GM10248 (cell line): ENCODE data around the gene TPRN.
A peak's percentile ranks its signal among the peaks of the same experiment; 100 is the strongest.

Experiments used
- CTCF ChIA-PET: fragments of 300-600 bp; sonication (Branson Sonifier 250); formaldehyde crosslinking; extraction: SDS; loops from one replicate; lab custom pipeline; 2021; ENCODE audit warnings: antibody characterized with exemption; lab: Yijun Ruan, JAX
- POLR2A ChIA-PET: fragments of 350-650 bp; sonication (Branson Sonifier 250); formaldehyde crosslinking; extraction: SDS; loops from one replicate; lab custom pipeline; 2020; ENCODE audit warnings: antibody characterized with exemption; lab: Yijun Ruan, JAX
- DNase-seq: peaks from one replicate; pipeline ENCODE4 v3.0.0; 2012; ENCODE audit errors: extremely low spot score
- TF ChIP-seq, protein P1 (sequence below): IDR thresholded peaks from 2 replicates; pipeline ENCODE4 v1.5.1; 2012; ENCODE audit warnings: mild to moderate bottlenecking, low read depth; ENCODE audit errors: extremely low read depth, missing control alignments, control extremely low read depth

The TPRN gene

DNA sequence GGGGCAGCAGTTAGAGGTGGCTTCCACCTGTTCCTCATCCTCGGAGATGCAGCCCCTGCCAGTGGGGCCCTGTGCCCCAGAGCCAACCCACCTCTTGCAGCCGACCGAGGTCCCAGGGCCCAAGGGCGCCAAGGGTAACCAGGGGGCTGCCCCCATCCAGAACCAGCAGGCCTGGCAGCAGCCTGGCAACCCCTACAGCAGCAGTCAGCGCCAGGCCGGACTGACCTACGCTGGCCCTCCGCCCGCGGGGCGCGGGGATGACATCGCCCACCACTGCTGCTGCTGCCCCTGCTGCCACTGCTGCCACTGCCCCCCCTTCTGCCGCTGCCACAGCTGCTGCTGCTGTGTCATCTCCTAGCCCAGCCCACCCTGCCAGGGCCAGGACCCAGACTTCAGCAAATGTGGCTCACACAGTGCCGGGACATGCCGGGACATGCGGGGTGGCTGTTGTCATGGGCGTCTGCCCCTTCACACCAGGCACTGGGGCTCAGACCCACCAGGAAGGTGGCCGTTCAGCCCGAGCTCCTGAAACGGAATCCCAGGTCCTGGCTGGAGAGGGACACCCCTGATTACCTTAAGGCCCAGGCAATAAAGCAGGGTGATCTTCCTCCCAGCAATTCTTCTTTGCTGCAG, 25.3 kb upstream of the TPRN start:
- TF ChIP-seq, protein P1, sequence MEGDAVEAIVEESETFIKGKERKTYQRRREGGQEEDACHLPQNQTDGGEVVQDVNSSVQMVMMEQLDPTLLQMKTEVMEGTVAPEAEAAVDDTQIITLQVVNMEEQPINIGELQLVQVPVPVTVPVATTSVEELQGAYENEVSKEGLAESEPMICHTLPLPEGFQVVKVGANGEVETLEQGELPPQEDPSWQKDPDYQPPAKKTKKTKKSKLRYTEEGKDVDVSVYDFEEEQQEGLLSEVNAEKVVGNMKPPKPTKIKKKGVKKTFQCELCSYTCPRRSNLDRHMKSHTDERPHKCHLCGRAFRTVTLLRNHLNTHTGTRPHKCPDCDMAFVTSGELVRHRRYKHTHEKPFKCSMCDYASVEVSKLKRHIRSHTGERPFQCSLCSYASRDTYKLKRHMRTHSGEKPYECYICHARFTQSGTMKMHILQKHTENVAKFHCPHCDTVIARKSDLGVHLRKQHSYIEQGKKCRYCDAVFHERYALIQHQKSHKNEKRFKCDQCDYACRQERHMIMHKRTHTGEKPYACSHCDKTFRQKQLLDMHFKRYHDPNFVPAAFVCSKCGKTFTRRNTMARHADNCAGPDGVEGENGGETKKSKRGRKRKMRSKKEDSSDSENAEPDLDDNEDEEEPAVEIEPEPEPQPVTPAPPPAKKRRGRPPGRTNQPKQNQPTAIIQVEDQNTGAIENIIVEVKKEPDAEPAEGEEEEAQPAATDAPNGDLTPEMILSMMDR = no peak
- CTCF ChIA-PET = interaction anchor here (0.8 to 6.9 kb wide), 15 partner anchors 7 to 179 kb away, joined by 3 to 92 read pairs (median 5); partner anchors contain the start of genes ANAPC2, NDOR1, NPDC1 and SSNA1
- DNase-seq = no peak
- POLR2A ChIA-PET = no interaction called here

DNA sequence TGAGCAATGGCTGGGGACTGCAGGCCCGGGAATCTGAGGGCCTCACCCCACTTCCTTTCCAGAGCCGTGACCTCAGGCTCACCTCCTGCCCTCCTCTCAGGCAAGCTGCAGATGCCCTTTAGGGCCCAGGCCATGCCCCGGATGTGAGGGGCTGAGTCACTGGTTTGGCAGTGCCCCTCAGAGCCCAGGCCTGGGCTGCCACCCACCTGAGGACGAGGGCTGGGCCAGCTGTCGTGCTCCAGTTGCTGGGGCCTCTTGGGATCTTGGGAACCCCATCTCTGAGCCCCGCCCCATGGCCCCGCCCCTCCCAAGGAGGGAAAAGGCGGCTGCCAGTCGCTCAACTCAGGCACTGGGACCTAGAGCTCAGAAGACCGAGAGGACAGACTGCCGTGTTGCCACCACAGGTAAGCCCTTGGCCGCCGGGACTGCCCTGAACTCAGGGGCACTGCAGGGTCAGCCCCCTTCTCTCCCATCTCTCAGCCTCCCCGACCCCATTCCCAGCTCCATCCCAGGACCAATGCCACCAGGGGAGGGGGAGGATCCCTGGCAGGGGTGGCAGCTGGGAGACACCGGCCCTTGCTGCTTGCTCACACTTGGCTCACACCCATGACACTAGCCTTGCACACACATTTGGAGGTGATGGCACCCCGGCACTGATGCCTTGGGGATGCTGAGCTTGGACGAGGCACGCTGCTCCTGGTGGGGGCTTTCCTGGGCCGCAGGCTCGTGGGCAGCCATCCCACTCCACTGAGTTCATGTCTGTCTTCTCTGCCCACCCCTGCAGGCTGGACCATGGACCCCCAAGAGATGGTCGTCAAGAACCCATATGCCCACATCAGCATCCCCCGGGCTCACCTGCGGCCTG, 24.5 kb upstream of the TPRN start, which contains the start of gene CYSRT1:
CYSRT1 (plus strand) TSS at position 345 of the 865 bp plus-strand sequence; CDS start at position 793, 448 bp downstream.
- DNase-seq = no peak
- POLR2A ChIA-PET = interaction anchor here (0.6 to 2.8 kb wide), 2 partner anchors 16 to 277 kb away, joined by 6 to 24 read pairs; partner anchors contain the start of gene TUBB4B
- TF ChIP-seq, protein P1 = no peak
- CTCF ChIA-PET = interaction anchor here (0.8 to 6.9 kb wide), 6 partner anchors 12 to 179 kb away, joined by 3 to 92 read pairs (median 5); partner anchors contain the start of genes ANAPC2, NDOR1, NPDC1 and SSNA1

DNA sequence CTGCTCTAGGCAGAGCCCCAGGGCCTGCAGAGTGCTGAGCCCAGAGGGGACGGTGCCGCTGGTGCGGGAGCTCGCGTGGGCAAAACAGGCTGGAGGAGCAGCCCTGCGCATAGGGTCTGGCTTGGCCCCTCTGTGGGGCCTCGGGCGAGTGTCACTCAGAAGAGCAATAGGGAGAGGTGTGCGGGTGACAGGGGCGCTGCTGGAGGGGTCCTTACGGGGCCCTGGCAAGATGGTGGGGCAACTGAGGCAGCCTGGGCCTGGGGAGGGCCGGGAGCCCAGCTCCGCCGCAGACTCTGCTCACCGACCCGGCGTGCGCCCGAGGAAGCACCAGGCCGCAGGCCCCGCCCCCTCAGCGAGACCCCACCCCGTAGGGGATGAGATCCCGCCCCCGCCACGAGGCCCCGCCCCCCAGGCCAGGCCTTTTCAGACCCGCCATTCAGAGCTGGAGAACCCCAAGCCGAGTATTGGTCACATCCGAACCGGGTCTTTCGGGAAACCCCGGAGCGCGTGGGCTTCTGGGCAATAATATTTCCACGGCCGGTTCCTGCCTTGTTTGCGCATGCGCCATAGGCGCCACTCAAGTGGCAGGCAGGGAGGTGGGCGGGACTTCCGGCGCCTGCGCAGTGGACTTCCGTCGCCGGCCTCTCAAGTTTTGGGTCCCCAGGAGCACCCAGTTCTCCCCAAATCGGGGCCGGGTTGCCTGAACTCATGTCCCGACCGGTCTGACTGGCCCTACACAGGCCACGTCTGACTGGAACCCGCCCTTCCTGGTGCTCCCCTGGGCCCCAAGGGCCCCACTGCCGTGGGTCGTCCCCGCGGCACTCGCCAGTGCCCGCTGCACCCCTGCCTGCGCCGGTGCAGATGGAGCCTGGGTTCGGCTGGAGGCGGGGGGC, 22.8 kb upstream of the TPRN start:
- ChIA-PET POLR2A (interaction anchor here (0.6 to 2.8 kb wide), 8 partner anchors 13 to 73 kb away, joined by 3 to 24 read pairs (median 4); partner anchors contain the start of genes ANAPC2, SSNA1, TPRN and TUBB4B), CTCF (interaction anchor here (0.9 to 6.9 kb wide), 11 partner anchors 13 to 177 kb away, joined by 3 to 92 read pairs (median 6); partner anchors contain the start of genes ANAPC2, MAN1B1, NPDC1 and SSNA1)
- TF ChIP-seq, protein P1 = no peak
- DNase-seq = peak; percentile 98

DNA sequence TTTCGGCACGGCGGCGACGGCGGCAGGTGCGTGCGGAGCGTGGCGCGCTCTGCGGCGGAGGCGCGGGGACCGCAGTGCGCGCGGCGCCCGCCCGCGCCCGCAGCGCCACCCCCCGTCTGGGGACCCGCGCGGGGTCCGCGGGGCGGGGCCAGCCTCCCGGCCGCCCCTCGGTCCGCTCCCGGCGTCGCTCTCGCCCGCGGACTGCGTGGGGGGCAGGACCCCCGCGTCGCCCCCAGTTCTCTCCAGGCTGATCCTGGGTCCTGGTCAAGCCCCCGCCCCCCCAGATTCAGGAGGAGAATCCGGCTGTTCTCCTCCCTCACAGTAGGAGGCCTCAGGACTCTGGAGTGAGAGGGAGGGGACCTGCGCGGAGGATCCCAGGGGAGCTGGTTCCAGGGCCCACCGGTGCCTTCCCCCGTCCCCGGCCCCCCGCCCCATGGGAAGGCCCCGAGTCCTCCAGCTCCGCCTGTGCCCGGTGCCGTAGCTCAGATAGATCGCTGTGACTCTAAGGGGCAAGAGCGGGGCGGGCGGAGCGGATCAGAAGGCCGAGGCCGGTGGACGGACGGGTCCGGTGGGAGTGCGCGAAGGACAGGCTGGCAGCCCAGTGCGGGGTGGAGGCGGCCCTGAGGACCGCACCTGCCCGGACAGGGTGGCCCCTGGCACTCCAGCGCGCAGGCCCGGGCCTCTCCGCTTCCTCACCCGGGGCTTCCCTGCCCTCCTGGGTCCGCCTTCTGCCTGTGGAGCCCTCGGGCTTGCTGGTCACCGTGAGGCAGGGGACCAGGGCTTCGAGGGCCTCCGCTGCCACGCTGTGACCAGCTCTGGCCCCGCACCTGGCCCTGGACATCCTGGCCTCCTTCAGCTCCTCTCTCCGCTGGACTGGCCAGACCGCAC, 21.9 kb upstream of the TPRN start, which contains the start of gene RNF208:
RNF208 (minus strand) TSS at position 51 of the 888 bp plus-strand sequence. CDS start 1,028 bp downstream, outside the sequence.
- ChIA-PET CTCF (interaction anchor here (0.9 to 6.9 kb wide), 8 partner anchors 12 to 156 kb away, joined by 3 to 92 read pairs (median 6); partner anchors contain the start of genes ANAPC2, MAN1B1, SSNA1 and TUBB4B), POLR2A (interaction anchor here (0.6 to 2.8 kb wide), 5 partner anchors 14 to 22 kb away, joined by 3 to 24 read pairs (median 4); partner anchors contain the start of genes TPRN and TUBB4B)
- TF ChIP-seq, protein P1 = no peak
- no peak for DNase-seq

DNA sequence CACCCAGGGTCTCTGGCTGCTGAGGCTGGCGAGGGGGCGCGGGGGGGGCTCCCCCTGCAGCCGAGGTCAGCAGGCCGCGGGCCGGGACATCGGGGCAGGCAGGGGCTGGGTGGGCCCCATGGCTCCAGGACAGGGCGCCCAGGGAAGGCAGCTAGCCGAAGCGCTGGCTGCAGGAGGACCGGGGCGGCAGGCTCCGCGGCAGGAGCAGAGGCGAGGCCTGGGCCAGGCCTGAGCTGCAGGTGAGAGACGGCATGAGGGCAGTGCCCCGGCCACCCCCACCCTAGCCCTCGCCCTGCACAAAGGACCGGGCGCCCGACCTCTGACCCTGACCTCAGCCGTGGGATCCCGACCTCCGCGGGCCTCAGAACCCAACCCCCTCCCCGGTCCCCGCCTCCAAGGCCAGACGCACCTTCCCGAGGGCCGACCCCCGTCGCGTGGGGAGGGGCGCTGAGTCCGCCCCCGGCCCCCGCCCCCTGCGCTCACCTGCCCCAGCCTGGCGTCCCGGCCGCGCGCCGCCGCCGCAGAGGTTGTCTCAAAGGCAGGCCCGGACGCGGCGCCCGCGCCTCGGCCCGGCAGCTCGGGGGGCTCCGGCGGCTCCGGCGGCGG, 21.1 kb upstream of the TPRN start:
- POLR2A ChIA-PET = no interaction called here
- TF ChIP-seq, protein P1 = no peak
- DNase-seq = no peak
- CTCF ChIA-PET = interaction anchor here (1.2 to 6.9 kb wide), 3 partner anchors 16 to 155 kb away, joined by 4 to 92 read pairs (median 12); partner anchors contain the start of genes ANAPC2, SSNA1 and TUBB4B
